Frontal cortex (tissue), 4 donors: ENCODE results near the gene CCDC78. TPM values are rescaled to one million over a fixed set of nuclear protein-coding genes. Genes with fewer than 3 reads are reported as not detected.

Source experiments
- DNase-seq, 2 donors: peaks; one replicate each; pipeline ENCODE4 v3.0.0; 2012; ENCODE audit warnings: low spot score in 2 of 2
- FAIRE-seq: peaks from 2 replicates; lab custom pipeline; 2012; peaks lifted over from hg19 to GRCh38; lab: Jason Lieb, UNC
- small RNA-seq: library from RNA; depleted of rRNA; stranded (forward); fragments of <200 nt; gene quantifications from one replicate; pipeline ENCODE3, GENCODE V24; 2014
- total RNA-seq: library from RNA; depleted of rRNA; stranded (reverse); fragments of >200 nt; gene quantifications from one replicate; pipeline ENCODE4 v1.2.3, GENCODE V29; 2014
- donor health status: control.
- donor health status: control.
- donor health status: control.

CCDC78 gene
- total RNA-seq, 1 donor from 2014 or later, result 4.5 TPM

- DNase-seq (no peak), FAIRE-seq (no peak)
These were observed 52.7 kb downstream of the CCDC78 start for GRCh38 chr16:673399-673991.

- DNase-seq, result no peak
- FAIRE-seq, result no peak
These were observed 53.4 kb downstream of the CCDC78 start for GRCh38 chr16:672851-673250.

Small RNA genes within 50 kb of the gene (small RNA-seq; reads per million reads assigned to genes)
- not detected for gene MIR662

Other genes with a start within 250 kb of the CCDC78 start
- gene CAPN15, start 198.7 kb downstream of the CCDC78 start, total RNA-seq, result 7.3 TPM
- gene PRR35, start 166.0 kb downstream of the CCDC78 start, total RNA-seq, result not detected
- gene NHLRC4, start 159.4 kb downstream of the CCDC78 start, total RNA-seq, result 0.41 TPM
- gene PIGQ, start 156.5 kb downstream of the CCDC78 start, total RNA-seq, result 16.7 TPM
- 25.3 TPM for gene RAB40C, start 136.4 kb downstream of the CCDC78 start, total RNA-seq
- 0.41 TPM for gene WFIKKN1, start 95.5 kb downstream of the CCDC78 start, total RNA-seq
- 31.8 TPM for gene METTL26, start 90.1 kb downstream of the CCDC78 start, total RNA-seq
- 9.8 TPM for gene MCRIP2, start 84.6 kb downstream of the CCDC78 start, total RNA-seq
- 8.2 TPM for gene WDR90, start 77.1 kb downstream of the CCDC78 start, total RNA-seq
- gene RHOT2, start 58.3 kb downstream of the CCDC78 start, total RNA-seq, result 17.9 TPM
- gene RHBDL1, start 50.8 kb downstream of the CCDC78 start, total RNA-seq, result 2.0 TPM
- 77.5 TPM for gene STUB1, start 46.0 kb downstream of the CCDC78 start, total RNA-seq
- gene JMJD8, start 42.1 kb downstream of the CCDC78 start, total RNA-seq, result 10.2 TPM
- gene WDR24, start 36.0 kb downstream of the CCDC78 start, total RNA-seq, result 2.9 TPM
- 4.5 TPM for gene FBXL16, start 20.6 kb downstream of the CCDC78 start, total RNA-seq
- 23.6 TPM for gene METRN, start 11.3 kb downstream of the CCDC78 start, total RNA-seq
- 13.0 TPM for gene ANTKMT, start 5.3 kb downstream of the CCDC78 start, total RNA-seq
- gene HAGHL, start 663 bp upstream of the CCDC78 start, total RNA-seq, result 11.4 TPM
- 50.1 TPM for gene CIAO3, start 14.6 kb upstream of the CCDC78 start, total RNA-seq
- gene MSLN, start 34.3 kb upstream of the CCDC78 start, total RNA-seq, result not detected
- gene RPUSD1, start 61.9 kb upstream of the CCDC78 start, total RNA-seq, result 12.6 TPM
- 9.8 TPM for gene CHTF18, start 62.2 kb upstream of the CCDC78 start, total RNA-seq
- not detected for gene GNG13, start 74.3 kb upstream of the CCDC78 start, total RNA-seq
- gene LMF1, start 244.5 kb upstream of the CCDC78 start, total RNA-seq, result 10.2 TPM